Mesothelial cell of epicardium (in vitro differentiated cells): ENCODE results near the gene AFF1. TPM values are rescaled to one million over a fixed set of nuclear protein-coding genes. Genes with fewer than 3 reads are reported as not detected.
"Not testable (repeated sequence)": the region's sequence is repeated elsewhere in the genome, so short reads cannot be mapped to it uniquely, and the experiment has no call there.

Experiments
- DNase-seq, 2 experiments: peaks; one replicate each; pipeline ENCODE4 v3.0.0; 2021; ENCODE audit warnings: low spot score in 2 of 2; ENCODE audit not compliant: unreplicated experiment in 2 of 2
- H3K27ac Mint-ChIP-seq: 2 replicates; pipeline ENCODE4 v1.8.0; 2021; ENCODE audit warnings: mixed read lengths
- H3K27me3 Mint-ChIP-seq: 2 replicates; pipeline ENCODE4 v1.8.0; 2021; ENCODE audit warnings: low read depth, mixed read lengths
- H3K36me3 Mint-ChIP-seq: 2 replicates; pipeline ENCODE4 v1.8.0; 2021; ENCODE audit warnings: mixed read lengths
- H3K4me1 Mint-ChIP-seq: 2 replicates; pipeline ENCODE4 v1.8.0; 2021; ENCODE audit warnings: mixed read lengths
- H3K4me3 Mint-ChIP-seq: 2 replicates; pipeline ENCODE4 v1.8.0; 2021; ENCODE audit warnings: mild to moderate bottlenecking, moderate library complexity, mixed read lengths
- H3K9me3 Mint-ChIP-seq: 2 replicates; pipeline ENCODE4 v1.8.0; 2021; ENCODE audit warnings: mixed read lengths
- total RNA-seq: library from RNA; stranded (reverse); gene quantifications from 3 replicates; pipeline ENCODE4 v1.2.1, GENCODE V29; 2021
- TF ChIP-seq, protein P1 (sequence below): fragments of 200-600 bp; sonication (generic); IDR thresholded peaks from one replicate; pipeline ENCODE4 v1.5.0; 2021; ENCODE audit warnings: antibody characterized with exemption; ENCODE audit not compliant: unreplicated experiment

AFF1 gene
- total RNA-seq, 1 donor from 2014 or later = 18.2 TPM

DNA sequence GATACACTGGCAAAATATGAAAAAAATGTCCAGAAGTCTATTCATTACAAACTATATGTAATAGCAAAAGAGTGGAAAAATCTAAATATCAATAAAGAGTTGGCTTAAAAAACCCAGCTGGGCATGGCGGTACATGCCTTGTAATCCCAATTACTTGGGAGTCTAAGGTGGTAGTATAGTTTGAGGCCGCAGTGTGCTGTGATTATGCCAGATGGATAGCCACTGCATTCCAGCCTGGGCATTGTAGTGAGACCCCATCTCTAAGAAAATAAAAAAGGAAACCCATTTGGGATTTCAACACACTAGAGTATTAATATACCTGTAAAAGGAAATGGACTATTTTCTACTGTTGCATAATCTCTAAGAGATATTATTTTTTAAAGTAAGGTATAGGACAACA lies 45.4 kb downstream of the AFF1 start:
- DNase-seq = no peak

DNA sequence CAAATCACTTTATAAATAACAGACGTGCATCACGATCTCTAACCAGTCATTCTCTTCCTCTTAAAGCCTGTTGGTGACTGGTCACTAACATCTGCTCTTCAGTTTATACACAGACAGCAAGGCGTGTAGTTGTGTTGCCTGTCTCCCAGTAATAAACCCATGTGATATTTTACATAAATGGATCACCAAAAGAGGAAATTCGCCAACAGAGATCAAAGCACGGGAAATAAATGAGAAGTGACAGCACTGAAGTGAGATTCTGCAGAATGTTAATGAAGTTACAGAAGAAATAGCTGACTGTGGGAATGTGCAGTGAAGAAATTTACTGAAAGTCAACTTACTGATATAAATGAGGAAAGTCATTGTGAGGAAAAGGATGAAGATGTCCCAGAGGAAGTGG lies 47.0 kb downstream of the AFF1 start:
- no peak overlapping the region for H3K4me3 Mint-ChIP-seq
- no peak for DNase-seq
- peaks cover 5% of the 10 kb centered on the region for H3K9me3 Mint-ChIP-seq
- no peak overlapping the region for H3K27ac Mint-ChIP-seq
- H3K36me3 Mint-ChIP-seq = peaks cover 5% of the 10 kb centered on the region
- no peaks in the 10 kb centered on the region for H3K27me3 Mint-ChIP-seq
- no peaks in the 10 kb centered on the region for H3K4me1 Mint-ChIP-seq
- TF ChIP-seq, protein P1, sequence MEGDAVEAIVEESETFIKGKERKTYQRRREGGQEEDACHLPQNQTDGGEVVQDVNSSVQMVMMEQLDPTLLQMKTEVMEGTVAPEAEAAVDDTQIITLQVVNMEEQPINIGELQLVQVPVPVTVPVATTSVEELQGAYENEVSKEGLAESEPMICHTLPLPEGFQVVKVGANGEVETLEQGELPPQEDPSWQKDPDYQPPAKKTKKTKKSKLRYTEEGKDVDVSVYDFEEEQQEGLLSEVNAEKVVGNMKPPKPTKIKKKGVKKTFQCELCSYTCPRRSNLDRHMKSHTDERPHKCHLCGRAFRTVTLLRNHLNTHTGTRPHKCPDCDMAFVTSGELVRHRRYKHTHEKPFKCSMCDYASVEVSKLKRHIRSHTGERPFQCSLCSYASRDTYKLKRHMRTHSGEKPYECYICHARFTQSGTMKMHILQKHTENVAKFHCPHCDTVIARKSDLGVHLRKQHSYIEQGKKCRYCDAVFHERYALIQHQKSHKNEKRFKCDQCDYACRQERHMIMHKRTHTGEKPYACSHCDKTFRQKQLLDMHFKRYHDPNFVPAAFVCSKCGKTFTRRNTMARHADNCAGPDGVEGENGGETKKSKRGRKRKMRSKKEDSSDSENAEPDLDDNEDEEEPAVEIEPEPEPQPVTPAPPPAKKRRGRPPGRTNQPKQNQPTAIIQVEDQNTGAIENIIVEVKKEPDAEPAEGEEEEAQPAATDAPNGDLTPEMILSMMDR = no peak

More for the DNA sequence above, 45.4 kb downstream of the AFF1 start:
- Mint-ChIP-seq H3K27ac (no peak overlapping the region), H3K27me3 (no peaks in the 10 kb centered on the region), H3K4me1 (no peaks in the 10 kb centered on the region), H3K4me3 (no peak overlapping the region), H3K9me3 (peaks cover 5% of the 10 kb centered on the region), H3K36me3 (peaks cover 5% of the 10 kb centered on the region)
- TF ChIP-seq, protein P1 = no peak

DNA sequence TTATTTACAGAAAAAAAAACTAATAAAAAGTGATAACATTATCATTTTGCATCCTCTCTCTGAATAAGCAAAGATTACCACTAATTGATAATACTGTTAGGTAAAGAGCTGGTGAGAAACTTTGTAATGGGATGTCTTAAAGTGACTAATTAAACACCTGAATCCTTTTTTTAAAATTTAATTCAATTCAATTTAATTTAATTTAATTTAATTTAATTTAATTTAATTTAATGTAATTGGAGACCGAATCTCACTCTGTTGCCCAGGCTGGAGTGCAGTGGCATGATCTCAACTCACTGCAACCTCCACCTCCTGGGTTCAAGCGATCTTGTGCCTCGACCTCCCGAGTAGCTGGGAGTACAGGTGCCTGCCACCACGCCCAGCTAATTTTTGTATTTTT lies 51.0 kb downstream of the AFF1 start:
- H3K36me3 Mint-ChIP-seq, H3K27me3 Mint-ChIP-seq, DNase-seq, H3K4me1 Mint-ChIP-seq, H3K27ac Mint-ChIP-seq, H3K4me3 Mint-ChIP-seq: not testable (repeated sequence)
- peaks cover 19% of the 10 kb centered on the region for H3K9me3 Mint-ChIP-seq

DNA sequence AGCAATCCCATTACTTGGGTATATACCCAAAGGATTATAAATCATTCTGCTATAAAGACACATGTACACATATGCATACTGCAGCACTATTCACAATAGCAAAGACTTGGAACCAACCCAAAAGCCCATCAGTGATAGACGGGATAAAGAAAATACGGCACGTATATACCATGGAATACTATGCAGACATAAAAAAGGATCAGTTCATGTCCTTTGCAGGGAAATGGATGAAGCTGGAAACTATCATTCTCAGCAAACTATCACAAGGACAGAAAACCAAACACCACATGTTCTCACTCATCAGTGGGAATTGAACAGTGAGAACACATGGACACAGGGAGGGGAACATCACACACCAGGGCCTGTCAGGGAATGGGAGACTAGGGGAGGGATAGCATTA lies 54.8 kb downstream of the AFF1 start:
- H3K27me3 Mint-ChIP-seq, H3K4me1 Mint-ChIP-seq, H3K36me3 Mint-ChIP-seq, DNase-seq, H3K27ac Mint-ChIP-seq, H3K4me3 Mint-ChIP-seq: not testable (repeated sequence)
- peaks cover 14% of the 10 kb centered on the region for H3K9me3 Mint-ChIP-seq

DNA sequence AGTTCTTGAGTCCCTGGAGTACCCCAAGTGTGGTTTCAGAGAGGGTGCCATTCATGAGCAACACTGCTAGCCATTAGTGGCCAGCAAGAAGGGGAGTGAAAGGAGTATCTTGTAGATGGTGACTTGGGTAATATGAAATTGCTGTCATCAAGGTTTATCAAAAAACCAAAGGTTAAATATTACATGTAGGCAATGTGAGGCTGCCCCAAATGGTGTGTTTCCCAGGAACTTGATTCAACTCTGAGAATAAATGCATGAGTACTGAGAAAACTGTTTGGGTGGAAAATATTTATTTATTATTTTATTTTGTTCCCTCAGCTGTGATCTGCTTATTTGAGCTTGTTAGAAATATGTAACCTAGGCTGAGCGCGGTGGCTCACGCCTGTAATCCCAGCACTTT lies 55.7 kb downstream of the AFF1 start:
- TF ChIP-seq, protein P1 = no peak
- Mint-ChIP-seq H3K27me3 (peaks cover 1% of the 10 kb centered on the region), H3K4me1 (no peaks in the 10 kb centered on the region), H3K27ac (no peak overlapping the region), H3K9me3 (peaks cover 14% of the 10 kb centered on the region), H3K4me3 (no peak overlapping the region), H3K36me3 (peaks cover 5% of the 10 kb centered on the region)
- DNase-seq = no peak

DNA sequence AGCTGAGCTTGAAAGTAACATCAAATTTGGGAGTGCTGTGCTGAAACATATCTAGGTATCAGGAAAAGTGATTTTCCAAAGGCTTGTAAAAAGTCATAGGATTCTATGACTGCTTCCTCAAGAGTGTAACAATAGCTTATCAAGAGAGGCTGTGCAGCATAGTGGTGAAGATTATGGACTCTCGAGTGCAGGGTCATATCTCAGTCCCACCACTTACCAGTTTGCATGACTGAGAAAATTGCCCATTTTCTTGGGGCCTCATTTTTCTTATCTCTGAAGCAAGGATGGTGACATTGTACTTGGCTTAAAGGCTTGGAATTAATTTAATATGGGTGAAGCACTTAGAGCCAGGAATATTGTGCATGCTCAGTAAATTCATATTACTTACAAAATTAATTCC lies 57.2 kb downstream of the AFF1 start:
- Mint-ChIP-seq H3K36me3 (peaks cover 5% of the 10 kb centered on the region), H3K4me1 (no peaks in the 10 kb centered on the region), H3K9me3 (peaks cover 14% of the 10 kb centered on the region), H3K4me3 (no peak overlapping the region), H3K27me3 (peaks cover 1% of the 10 kb centered on the region), H3K27ac (no peak overlapping the region)
- TF ChIP-seq, protein P1 = no peak
- DNase-seq = no peak
